HCT116 (cell line): Measurements from ENCODE around the gene MBD3L2B. TPM values are rescaled to one million over a fixed set of nuclear protein-coding genes. Genes with fewer than 3 reads are reported as not detected.
"Not testable (repeated sequence)": the region's sequence is repeated elsewhere in the genome, so short reads cannot be mapped to it uniquely, and the experiment has no call there.

Source experiments
- ATAC-seq: fragments of 200-7000 bp; cut with Tn5 transposase; 2 replicates; pipeline ENCODE4 v1.9.1; 2020; ENCODE audit warnings: mild to moderate bottlenecking, moderate library complexity
- BruUV-seq: library from RNA; stranded (reverse); fragments of 400-500 nt; replicated peaks from 2 replicates; lab custom pipeline; 2021; lab: Mats Ljungman, UMichigan
- CTCF ChIA-PET: fragments of 300-600 bp; sonication (Branson Sonifier 250); formaldehyde crosslinking; loops from one replicate; lab custom pipeline; 2021; ENCODE audit warnings: antibody characterized with exemption; lab: Charles Lee
- POLR2A ChIA-PET: fragments of 300-600, 350-600 bp; sonication (Branson Sonifier 250); formaldehyde crosslinking; loops from one replicate; lab custom pipeline; 2021; ENCODE audit warnings: antibody characterized with exemption; lab: Charles Lee
- RAD21 ChIA-PET, 2 experiments: fragments of 300-600 bp; sonication (Branson Sonifier 250); formaldehyde crosslinking; loops; one replicate each; lab custom pipeline; 2023; ENCODE audit warnings: low total read pairs in 2 of 2; ENCODE audit not compliant: uncharacterized antibody in 2 of 2, unreplicated experiment in 2 of 2, low non-redundant PET in 1 of 2; lab: Charles Lee
- DNase-seq: peaks from one replicate; pipeline ENCODE4 v3.0.0-alpha.2; 2010; ENCODE audit warnings: low read depth, low spot score
- H2AFZ ChIP-seq: fragments of 200-600 bp; shearing (Covaris generic), sonication (generic); 2 replicates; pipeline ENCODE4 v1.6.1; 2017; ENCODE audit warnings: low read depth, mixed run types, mixed read lengths, antibody characterized with exemption, low read length; ENCODE audit not compliant: poor library complexity, severe bottlenecking
- H3K27ac ChIP-seq: 2 replicates; pipeline ENCODE4 v1.5.1; 2012; ENCODE audit warnings: low read depth, low read length
- H3K27me3 ChIP-seq: fragments of 200-600 bp; sonication (generic); 2 replicates; pipeline ENCODE4 v1.6.1; 2016; ENCODE audit warnings: mixed run types, low read length, mixed read lengths; ENCODE audit not compliant: insufficient read depth
- H3K36me3 ChIP-seq, 2 experiments: fragments of 200-500 bp in 1 of 2; fragments of 200-600 bp in 1 of 2; sonication (Bioruptor generic) in 1 of 2; sonication (generic) in 1 of 2; 2 replicates each; pipeline versions ENCODE4 v1.5.1 to v1.6.1; 2014 to 2016; ENCODE audit warnings: low read length in 2 of 2, inconsistent platforms in 1 of 2, mixed read lengths in 1 of 2, mixed run types in 1 of 2; ENCODE audit not compliant: insufficient read depth in 2 of 2, control insufficient read depth in 1 of 2
- H3K4me1 ChIP-seq, 2 experiments: fragments of 200-600 bp in 1 of 2; sonication (generic) in 1 of 2; 2 replicates each; pipeline versions ENCODE4 v1.5.1 to v1.6.1; 2012 to 2017; ENCODE audit warnings: low read length in 2 of 2, inconsistent platforms in 1 of 2, mild to moderate bottlenecking in 1 of 2, mixed read lengths in 1 of 2, mixed run types in 1 of 2, moderate library complexity in 1 of 2; ENCODE audit not compliant: insufficient read depth in 2 of 2, control insufficient read depth in 1 of 2
- H3K4me2 ChIP-seq: fragments of 200-600 bp; sonication (generic); 2 replicates; pipeline ENCODE4 v1.6.1; 2017; ENCODE audit warnings: mixed run types, low read length, mixed read lengths
- H3K4me3 ChIP-seq, 2 experiments: fragments of 200-600 bp in 1 of 2; sonication (generic) in 1 of 2; replicated peaks in 1 of 2; 2 replicates each; pipeline ENCODE4 v1.5.1; 2011 to 2016; ENCODE audit warnings: low read length in 2 of 2, control low read depth in 1 of 2, low read depth in 1 of 2, mild to moderate bottlenecking in 1 of 2, mixed read lengths in 1 of 2, mixed run types in 1 of 2
- H3K79me2 ChIP-seq: fragments of 200-600 bp; sonication (generic); 2 replicates; pipeline ENCODE4 v1.6.1; 2017; ENCODE audit warnings: mild to moderate bottlenecking, mixed run types, low read length, moderate library complexity, mixed read lengths; ENCODE audit not compliant: insufficient read depth
- H3K9ac ChIP-seq: fragments of 200-600 bp; sonication (generic); 2 replicates; pipeline ENCODE4 v1.6.1; 2016; ENCODE audit warnings: low read length, mixed read lengths
- H3K9me2 ChIP-seq: fragments of 200-600 bp; sonication (generic), shearing (Covaris generic); 2 replicates; pipeline ENCODE4 v1.6.1; 2017; ENCODE audit warnings: mixed run types, mild to moderate bottlenecking, moderate library complexity; ENCODE audit not compliant: insufficient read depth
- H3K9me3 ChIP-seq, 2 experiments: fragments of 200-500 bp in 1 of 2; fragments of 200-600 bp in 1 of 2; sonication (Bioruptor generic) in 1 of 2; sonication (generic) in 1 of 2; 2 replicates each; pipeline ENCODE4 v1.6.1; 2014 to 2017; ENCODE audit warnings: low read length in 2 of 2, mixed read lengths in 2 of 2, inconsistent platforms in 1 of 2, low read depth in 1 of 2, mild to moderate bottlenecking in 1 of 2, mixed run types in 1 of 2, moderate library complexity in 1 of 2; ENCODE audit not compliant: control insufficient read depth in 1 of 2, insufficient read depth in 1 of 2
- H4K20me1 ChIP-seq: fragments of 200-600 bp; sonication (generic), shearing (Covaris generic); 2 replicates; pipeline ENCODE4 v1.6.1; 2017; ENCODE audit warnings: mixed run types, mild to moderate bottlenecking, moderate library complexity; ENCODE audit not compliant: insufficient read depth
- intact Hi-C: fragments of 100-400 bp; cut with micrococcal nuclease; formaldehyde crosslinking; loops from 2 replicates; pipeline ENCODE4 v1.10.0; 2022
- total RNA-seq: library from RNA; stranded (reverse); gene quantifications from one replicate; pipeline ENCODE4 v1.2.1, GENCODE V29; 2021; ENCODE audit not compliant: unreplicated experiment

The MBD3L2B gene
- total RNA-seq, 1 experiment from 2014 or later: not detected

GRCh38 chr19:7051421-7051820 lies 30.2 kb upstream of the MBD3L2B start:
- H3K9me2 ChIP-seq, BruUV-seq, H3K27me3 ChIP-seq, H3K9me3 ChIP-seq, H3K4me3 ChIP-seq, DNase-seq, H3K4me1 ChIP-seq, H4K20me1 ChIP-seq, H3K27ac ChIP-seq, CTCF ChIA-PET, ATAC-seq, RAD21 ChIA-PET, H3K4me2 ChIP-seq, POLR2A ChIA-PET, H3K9ac ChIP-seq, H3K36me3 ChIP-seq, H3K79me2 ChIP-seq, intact Hi-C loops, H2AFZ ChIP-seq: not testable (repeated sequence)

GRCh38 chr19:7049021-7049420 lies 27.8 kb upstream of the MBD3L2B start, which contains the start of gene MBD3L2:
Gene MBD3L2, plus strand, starts transcription at chr19:7049321. Its CDS starts 53 bp downstream, at chr19:7049374.
- H3K4me2 ChIP-seq, H3K9me3 ChIP-seq, H3K36me3 ChIP-seq, H3K4me1 ChIP-seq, H2AFZ ChIP-seq, H3K27me3 ChIP-seq, H3K27ac ChIP-seq, CTCF ChIA-PET, POLR2A ChIA-PET, H4K20me1 ChIP-seq, intact Hi-C loops, H3K4me3 ChIP-seq, H3K9ac ChIP-seq, DNase-seq, BruUV-seq, H3K79me2 ChIP-seq, H3K9me2 ChIP-seq, ATAC-seq, RAD21 ChIA-PET: not testable (repeated sequence)

- CTCF ChIA-PET, H3K9ac ChIP-seq, H3K27ac ChIP-seq, ATAC-seq, BruUV-seq, H3K27me3 ChIP-seq, H3K36me3 ChIP-seq, H3K4me1 ChIP-seq, H3K9me2 ChIP-seq, intact Hi-C loops, H4K20me1 ChIP-seq, H3K79me2 ChIP-seq, H3K4me2 ChIP-seq, H2AFZ ChIP-seq, RAD21 ChIA-PET, DNase-seq, H3K9me3 ChIP-seq, H3K4me3 ChIP-seq, POLR2A ChIA-PET: not testable (repeated sequence)
These were observed 20.3 kb upstream of the MBD3L2B start for GRCh38 chr19:7041563-7041962.

- H3K27me3 ChIP-seq, H3K9ac ChIP-seq, RAD21 ChIA-PET, DNase-seq, H4K20me1 ChIP-seq, H2AFZ ChIP-seq, H3K27ac ChIP-seq, BruUV-seq, intact Hi-C loops, H3K4me3 ChIP-seq, H3K4me2 ChIP-seq, H3K9me3 ChIP-seq, H3K4me1 ChIP-seq, CTCF ChIA-PET, H3K79me2 ChIP-seq, POLR2A ChIA-PET, H3K36me3 ChIP-seq, ATAC-seq, H3K9me2 ChIP-seq: not testable (repeated sequence)
These were observed 18.8 kb upstream of the MBD3L2B start, which contains the start of gene MBD3L4 for GRCh38 chr19:7040079-7040478. Gene MBD3L4, minus strand, starts transcription at chr19:7040179. Its CDS starts 35 bp downstream, at chr19:7040144.
